Naive thymus-derived CD8-positive, alpha-beta T cell (primary cell): Measurements from ENCODE around the gene CYFIP1. TPM values are rescaled to one million over a fixed set of nuclear protein-coding genes. Genes with fewer than 3 reads are reported as not detected.
A peak's percentile ranks its signal among the peaks of the same experiment; 100 is the strongest.

ENCODE experiments used
- ATAC-seq, 2 donors: fragments of 150-1000 bp; cut with Tn5 transposase in 1 of 2; sonication (Bioruptor Pico), chemical (Tn5 transposase) in 1 of 2; 1 replicate in 1 of 2; 2 replicates in 1 of 2; pipeline ENCODE4 v1.10.0; 2021; ENCODE audit warnings: mild to moderate bottlenecking in 2 of 2, moderate library complexity in 2 of 2
- POLR2A ChIA-PET: fragments of 350-600 bp; sonication (Branson Sonifier 250); formaldehyde crosslinking; loops from one replicate; lab custom pipeline; 2021; ENCODE audit warnings: antibody characterized with exemption; lab: Charles Lee
- DNase-seq, 10 donors: peaks; one replicate each; pipeline versions ENCODE4 v3.0.0 to v3.0.0-alpha.2; 2020 to 2022
- H3K27ac Mint-ChIP-seq, 10 donors: one replicate each; pipeline ENCODE4 v1.8.0; 2020 to 2022; ENCODE audit warnings: mild to moderate bottlenecking in 10 of 10, mixed read lengths in 10 of 10, moderate library complexity in 4 of 10, inconsistent platforms in 1 of 10
- H3K27me3 Mint-ChIP-seq, 5 donors: one replicate each; pipeline ENCODE4 v1.8.0; 2021 to 2022; ENCODE audit warnings: mixed read lengths in 5 of 5
- H3K36me3 Mint-ChIP-seq, 3 donors: one replicate each; pipeline ENCODE4 v1.8.0; 2020 to 2022; ENCODE audit warnings: mixed read lengths in 3 of 3, mild to moderate bottlenecking in 2 of 3, inconsistent platforms in 1 of 3
- H3K4me1 Mint-ChIP-seq, 4 donors: one replicate each; pipeline ENCODE4 v1.8.0; 2021 to 2022; ENCODE audit warnings: mixed read lengths in 4 of 4
- H3K4me3 Mint-ChIP-seq, 10 donors: one replicate each; pipeline ENCODE4 v1.8.0; 2020 to 2022; ENCODE audit warnings: mild to moderate bottlenecking in 10 of 10, mixed read lengths in 10 of 10, moderate library complexity in 6 of 10, inconsistent platforms in 1 of 10
- H3K9me3 Mint-ChIP-seq, 9 donors: one replicate each; pipeline ENCODE4 v1.8.0; 2020 to 2022; ENCODE audit warnings: mixed read lengths in 9 of 9, mild to moderate bottlenecking in 3 of 9, inconsistent platforms in 1 of 9, moderate library complexity in 1 of 9
- polyA plus RNA-seq, 3 donors: library from polyadenylated mRNA; unstranded; fragments of 300-500 nt; fragmentation: Illumina TruSeq; gene quantifications; one replicate each; pipeline ENCODE4 v1.2.3, GENCODE V29; 2021
- total RNA-seq, 8 experiments: library from RNA in 2 of 8; stranded (reverse) in 2 of 8; gene quantifications; one replicate each; pipeline ENCODE4 v1.2.3 and lab custom pipeline; 2021 to 2026

CYFIP1 gene
- total and polyA plus RNA-seq, 5 experiments from 2014 or later = 0.34 to 4.1 (median 1.6) TPM

GRCh38 chr15:22963641-22964040 lies 16.5 kb downstream of the CYFIP1 start:
- Mint-ChIP-seq H3K4me1 (no peaks in the 10 kb centered on the region), H3K4me3 (no peak overlapping the region), H3K36me3 (no peaks in the 10 kb centered on the region), H3K9me3 (peaks cover 0 to 3% (median 0%) of the 10 kb centered on the region in 9 donors), H3K27me3 (peaks cover 0 to 3% (median 0%) of the 10 kb centered on the region in 5 donors), H3K27ac (no peak overlapping the region)
- POLR2A ChIA-PET = no interaction called here
- DNase-seq = no peak
- ATAC-seq = no peak

GRCh38 chr15:22962611-22963010 lies 17.6 kb downstream of the CYFIP1 start:
- H3K4me1 Mint-ChIP-seq = no peaks in the 10 kb centered on the region
- H3K36me3 Mint-ChIP-seq = no peaks in the 10 kb centered on the region
- POLR2A ChIA-PET = interaction anchor here (0.6 kb wide), 1 partner anchor 114 kb away, joined by 3 read pairs; no protein-coding TSS in a partner anchor
- no peak overlapping the region for H3K4me3 Mint-ChIP-seq
- DNase-seq (no peak), ATAC-seq (no peak)
- H3K9me3 Mint-ChIP-seq = peaks cover 0 to 3% (median 0%) of the 10 kb centered on the region in 9 donors
- H3K27ac Mint-ChIP-seq = no peak overlapping the region
- peaks cover 0 to 3% (median 0%) of the 10 kb centered on the region in 5 donors for H3K27me3 Mint-ChIP-seq

- Mint-ChIP-seq H3K4me3 (no peak overlapping the region), H3K4me1 (no peaks in the 10 kb centered on the region), H3K9me3 (no peaks in the 10 kb centered on the region), H3K36me3 (no peaks in the 10 kb centered on the region), H3K27ac (no peak overlapping the region), H3K27me3 (peaks cover 0 to 3% (median 0%) of the 10 kb centered on the region in 5 donors)
- ATAC-seq (no peak), DNase-seq (no peak)
- POLR2A ChIA-PET = no interaction called here
Measured at GRCh38 chr15:22961762-22962161, 18.4 kb downstream of the CYFIP1 start.

- ATAC-seq (no peak), DNase-seq (no peak)
- no peaks in the 10 kb centered on the region for H3K36me3 Mint-ChIP-seq
- H3K4me1 Mint-ChIP-seq = no peaks in the 10 kb centered on the region
- no peak overlapping the region for H3K4me3 Mint-ChIP-seq
- POLR2A ChIA-PET = no interaction called here
- peaks cover 0 to 3% (median 0%) of the 10 kb centered on the region in 5 donors for H3K27me3 Mint-ChIP-seq
- H3K27ac Mint-ChIP-seq = no peak overlapping the region
- no peaks in the 10 kb centered on the region for H3K9me3 Mint-ChIP-seq
Measured at GRCh38 chr15:22960556-22960955, 19.6 kb downstream of the CYFIP1 start.

GRCh38 chr15:22960126-22960525 lies 20.0 kb downstream of the CYFIP1 start:
- Mint-ChIP-seq H3K36me3 (no peaks in the 10 kb centered on the region), H3K9me3 (no peaks in the 10 kb centered on the region), H3K4me1 (no peaks in the 10 kb centered on the region), H3K27me3 (peaks cover 0 to 3% (median 0%) of the 10 kb centered on the region in 5 donors), H3K4me3 (no peak overlapping the region), H3K27ac (peak overlapping the region in 1 of 10 donors; percentile 30)
- ATAC-seq = no peak
- POLR2A ChIA-PET = no interaction called here
- DNase-seq = no peak

- ATAC-seq = no peak
- no peak overlapping the region for H3K27ac Mint-ChIP-seq
- no peaks in the 10 kb centered on the region for H3K9me3 Mint-ChIP-seq
- POLR2A ChIA-PET = no interaction called here
- H3K4me3 Mint-ChIP-seq = no peak overlapping the region
- no peaks in the 10 kb centered on the region for H3K36me3 Mint-ChIP-seq
- no peaks in the 10 kb centered on the region for H3K4me1 Mint-ChIP-seq
- H3K27me3 Mint-ChIP-seq = peaks cover 0 to 3% (median 0%) of the 10 kb centered on the region in 5 donors
- DNase-seq = no peak
Measured at GRCh38 chr15:22959321-22960101, 20.7 kb downstream of the CYFIP1 start.

- ATAC-seq (no peak), DNase-seq (no peak)
- no peaks in the 10 kb centered on the region for H3K36me3 Mint-ChIP-seq
- POLR2A ChIA-PET = no interaction called here
- no peaks in the 10 kb centered on the region for H3K4me1 Mint-ChIP-seq
- no peak overlapping the region for H3K4me3 Mint-ChIP-seq
- H3K27ac Mint-ChIP-seq = peak overlapping the region in 1 of 10 donors; percentile 61
- H3K9me3 Mint-ChIP-seq = no peaks in the 10 kb centered on the region
- H3K27me3 Mint-ChIP-seq = peaks cover 0 to 3% (median 0%) of the 10 kb centered on the region in 5 donors
Measured at GRCh38 chr15:22958487-22959280, 21.5 kb downstream of the CYFIP1 start.

GRCh38 chr15:22956978-22957260 lies 23.2 kb downstream of the CYFIP1 start:
- no peaks in the 10 kb centered on the region for H3K36me3 Mint-ChIP-seq
- DNase-seq (no peak), ATAC-seq (no peak)
- no peak overlapping the region for H3K27ac Mint-ChIP-seq
- no peaks in the 10 kb centered on the region for H3K4me1 Mint-ChIP-seq
- peaks cover 0 to 3% (median 0%) of the 10 kb centered on the region in 5 donors for H3K27me3 Mint-ChIP-seq
- POLR2A ChIA-PET = no interaction called here
- H3K4me3 Mint-ChIP-seq = no peak overlapping the region
- H3K9me3 Mint-ChIP-seq = no peaks in the 10 kb centered on the region

GRCh38 chr15:22956257-22956977 lies 23.8 kb downstream of the CYFIP1 start:
- Mint-ChIP-seq H3K9me3 (no peaks in the 10 kb centered on the region), H3K4me3 (no peak overlapping the region), H3K27ac (no peak overlapping the region), H3K27me3 (peaks cover 0 to 3% (median 0%) of the 10 kb centered on the region in 5 donors), H3K36me3 (no peaks in the 10 kb centered on the region), H3K4me1 (no peaks in the 10 kb centered on the region)
- POLR2A ChIA-PET = interaction anchor here (0.6 kb wide), 1 partner anchor 21 kb away, joined by 8 read pairs; no protein-coding TSS in a partner anchor
- ATAC-seq (no peak), DNase-seq (no peak)

GRCh38 chr15:22955544-22956119 lies 24.5 kb downstream of the CYFIP1 start:
- H3K27ac Mint-ChIP-seq = no peak overlapping the region
- H3K9me3 Mint-ChIP-seq = no peaks in the 10 kb centered on the region
- POLR2A ChIA-PET = interaction anchor here (0.6 kb wide), 1 partner anchor 22 kb away, joined by 8 read pairs; no protein-coding TSS in a partner anchor
- H3K4me3 Mint-ChIP-seq = no peak overlapping the region
- H3K4me1 Mint-ChIP-seq = no peaks in the 10 kb centered on the region
- DNase-seq (no peak), ATAC-seq (no peak)
- peaks cover 0 to 3% (median 0%) of the 10 kb centered on the region in 5 donors for H3K27me3 Mint-ChIP-seq
- no peaks in the 10 kb centered on the region for H3K36me3 Mint-ChIP-seq

- ATAC-seq = no peak
- POLR2A ChIA-PET = no interaction called here
- peaks cover 0 to 2% (median 0%) of the 10 kb centered on the region in 5 donors for H3K27me3 Mint-ChIP-seq
- no peak for DNase-seq
- H3K4me3 Mint-ChIP-seq = no peak overlapping the region
- no peaks in the 10 kb centered on the region for H3K9me3 Mint-ChIP-seq
- no peak overlapping the region for H3K27ac Mint-ChIP-seq
- H3K4me1 Mint-ChIP-seq = peaks cover 0 to 2% (median 0%) of the 10 kb centered on the region in 4 donors
- no peaks in the 10 kb centered on the region for H3K36me3 Mint-ChIP-seq
Measured at GRCh38 chr15:22954798-22955543, 25.2 kb downstream of the CYFIP1 start.

- H3K36me3 Mint-ChIP-seq = no peaks in the 10 kb centered on the region
Measured at GRCh38 chr15:22954326-22954725, 25.8 kb downstream of the CYFIP1 start.

More at GRCh38 chr15:22954326-22954725, 25.8 kb downstream of the CYFIP1 start:
- DNase-seq (no peak), ATAC-seq (no peak)
- no peak overlapping the region for H3K4me3 Mint-ChIP-seq
- no peaks in the 10 kb centered on the region for H3K9me3 Mint-ChIP-seq
- peaks cover 0 to 2% (median under 1%) of the 10 kb centered on the region in 4 donors for H3K4me1 Mint-ChIP-seq
- H3K27me3 Mint-ChIP-seq = peaks cover 0 to 2% (median 0%) of the 10 kb centered on the region in 5 donors
- no peak overlapping the region for H3K27ac Mint-ChIP-seq
- POLR2A ChIA-PET = no interaction called here
